ENCODE data around the gene RGL1. TPM values are rescaled to one million over a fixed set of nuclear protein-coding genes. Genes with fewer than 3 reads are reported as not detected.

RGL1 gene
- total RNA-seq, 1 donor from 2014 or later, result 5.9 TPM

DNA sequence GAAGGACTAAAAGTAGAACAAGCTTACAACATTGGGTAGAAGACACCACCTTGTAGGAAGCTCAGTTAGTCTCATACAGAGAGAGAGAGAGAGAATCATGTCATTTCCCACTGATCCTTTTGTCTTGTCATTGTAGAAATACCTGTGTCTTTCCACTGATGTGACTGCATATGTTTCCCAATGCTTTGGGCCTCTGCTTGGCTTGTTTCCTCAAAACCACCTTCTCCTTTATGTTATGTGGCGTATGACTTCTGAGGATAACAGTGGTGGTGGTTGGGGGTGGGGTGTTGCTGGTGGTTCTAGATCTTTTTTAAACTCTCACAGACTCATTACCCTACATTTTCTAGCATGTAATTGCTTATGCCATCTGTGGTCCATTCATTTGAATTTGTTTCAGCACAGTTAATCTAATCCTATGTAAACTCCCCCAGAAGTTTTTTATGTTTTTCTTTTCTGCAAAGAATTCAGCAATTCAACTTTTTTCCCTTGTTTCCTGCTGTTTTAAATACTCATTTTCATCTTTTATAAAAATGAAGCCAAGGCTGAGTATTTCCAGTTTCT, 9.3 kb downstream of the RGL1 start:
- H3K36me3 Mint-ChIP-seq (ENCODE audit: insufficient read depth), result no peaks in the 10 kb centered on the region
- peaks cover 13% of the 10 kb centered on the region for H3K4me1 Mint-ChIP-seq (ENCODE audit: low read depth)
- H3K27me3 Mint-ChIP-seq, result no peaks in the 10 kb centered on the region
- no peak overlapping the region for H3K4me3 Mint-ChIP-seq (ENCODE audit: low read depth)
- DNase-seq (ENCODE audit: low spot score, unreplicated experiment), result no peak
- TF ChIP-seq, protein P1, sequence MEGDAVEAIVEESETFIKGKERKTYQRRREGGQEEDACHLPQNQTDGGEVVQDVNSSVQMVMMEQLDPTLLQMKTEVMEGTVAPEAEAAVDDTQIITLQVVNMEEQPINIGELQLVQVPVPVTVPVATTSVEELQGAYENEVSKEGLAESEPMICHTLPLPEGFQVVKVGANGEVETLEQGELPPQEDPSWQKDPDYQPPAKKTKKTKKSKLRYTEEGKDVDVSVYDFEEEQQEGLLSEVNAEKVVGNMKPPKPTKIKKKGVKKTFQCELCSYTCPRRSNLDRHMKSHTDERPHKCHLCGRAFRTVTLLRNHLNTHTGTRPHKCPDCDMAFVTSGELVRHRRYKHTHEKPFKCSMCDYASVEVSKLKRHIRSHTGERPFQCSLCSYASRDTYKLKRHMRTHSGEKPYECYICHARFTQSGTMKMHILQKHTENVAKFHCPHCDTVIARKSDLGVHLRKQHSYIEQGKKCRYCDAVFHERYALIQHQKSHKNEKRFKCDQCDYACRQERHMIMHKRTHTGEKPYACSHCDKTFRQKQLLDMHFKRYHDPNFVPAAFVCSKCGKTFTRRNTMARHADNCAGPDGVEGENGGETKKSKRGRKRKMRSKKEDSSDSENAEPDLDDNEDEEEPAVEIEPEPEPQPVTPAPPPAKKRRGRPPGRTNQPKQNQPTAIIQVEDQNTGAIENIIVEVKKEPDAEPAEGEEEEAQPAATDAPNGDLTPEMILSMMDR (IDR thresholded peaks at IDR 0.05; ENCODE audit: unreplicated experiment), result no peak
- no peak overlapping the region for H3K27ac Mint-ChIP-seq
- no peaks in the 10 kb centered on the region for H3K9me3 Mint-ChIP-seq (ENCODE audit: low read depth)

DNA sequence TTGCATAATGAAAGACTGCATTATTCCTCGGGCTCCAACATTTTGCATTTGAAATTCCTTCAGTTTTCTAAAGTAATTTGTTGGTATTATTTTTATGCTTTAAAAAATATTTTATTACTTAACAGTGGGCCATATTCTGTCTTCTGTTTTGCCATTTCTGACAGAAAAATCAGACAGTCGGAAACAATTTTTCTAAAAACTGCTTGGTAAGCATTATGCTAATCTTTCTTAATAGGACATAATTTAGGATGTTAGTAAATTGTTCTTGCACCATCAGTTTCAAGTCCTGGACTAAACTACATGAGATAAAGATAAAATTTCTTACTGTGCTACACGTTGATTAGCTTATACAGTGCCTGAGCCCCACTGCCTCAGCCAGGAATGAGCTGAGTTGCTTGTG, 11.2 kb downstream of the RGL1 start:
- no peaks in the 10 kb centered on the region for H3K27me3 Mint-ChIP-seq
- H3K4me1 Mint-ChIP-seq (ENCODE audit: low read depth), result peaks cover 13% of the 10 kb centered on the region
- no peaks in the 10 kb centered on the region for H3K36me3 Mint-ChIP-seq (ENCODE audit: insufficient read depth)
- DNase-seq (ENCODE audit: low spot score, unreplicated experiment), result no peak
- H3K9me3 Mint-ChIP-seq (ENCODE audit: low read depth), result no peaks in the 10 kb centered on the region
- H3K4me3 Mint-ChIP-seq (ENCODE audit: low read depth), result no peak overlapping the region
- H3K27ac Mint-ChIP-seq, result no peak overlapping the region
- TF ChIP-seq, protein P1 (IDR thresholded peaks at IDR 0.05; ENCODE audit: unreplicated experiment), result no peak

DNA sequence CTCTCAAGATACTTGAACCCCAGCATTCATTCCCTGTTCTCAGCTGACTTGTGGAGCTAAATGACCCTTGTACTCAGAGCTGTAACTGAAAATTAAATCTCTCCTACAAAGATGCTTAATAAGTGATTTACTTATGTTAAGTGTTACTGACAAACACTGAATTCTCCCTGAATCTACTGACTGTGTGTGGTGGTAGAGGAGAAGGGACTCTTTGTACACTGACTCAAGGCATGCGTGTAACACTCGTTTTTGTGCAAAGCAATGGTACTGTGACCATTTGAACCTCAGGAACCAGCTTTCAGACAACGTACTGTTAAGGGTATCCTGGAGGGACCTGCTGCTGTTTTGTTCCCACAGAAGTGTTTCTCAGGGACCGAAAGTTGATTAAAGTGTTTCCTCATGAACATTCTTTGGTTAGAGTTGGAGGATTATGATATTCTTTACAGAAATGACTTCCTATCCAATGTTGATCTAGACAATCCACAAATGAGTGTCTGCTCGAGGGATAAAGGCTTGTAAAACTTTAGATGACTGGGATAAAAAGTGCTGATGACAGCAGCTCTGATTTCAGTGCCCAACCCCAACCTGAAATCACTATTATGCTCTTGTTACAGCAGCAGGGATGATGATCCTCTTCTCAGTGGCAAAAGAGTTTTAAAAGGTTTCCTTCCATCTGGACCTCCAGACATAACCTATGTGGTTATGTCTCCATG, 12.8 kb downstream of the RGL1 start:
- no peak for DNase-seq (ENCODE audit: low spot score, unreplicated experiment)
- peaks cover 8% of the 10 kb centered on the region for H3K4me1 Mint-ChIP-seq (ENCODE audit: low read depth)
- no peaks in the 10 kb centered on the region for H3K36me3 Mint-ChIP-seq (ENCODE audit: insufficient read depth)
- TF ChIP-seq, protein P1 (IDR thresholded peaks at IDR 0.05; ENCODE audit: unreplicated experiment), result no peak
- H3K27me3 Mint-ChIP-seq, result no peaks in the 10 kb centered on the region
- no peak overlapping the region for H3K4me3 Mint-ChIP-seq (ENCODE audit: low read depth)
- no peak overlapping the region for H3K27ac Mint-ChIP-seq
- no peaks in the 10 kb centered on the region for H3K9me3 Mint-ChIP-seq (ENCODE audit: low read depth)

DNA sequence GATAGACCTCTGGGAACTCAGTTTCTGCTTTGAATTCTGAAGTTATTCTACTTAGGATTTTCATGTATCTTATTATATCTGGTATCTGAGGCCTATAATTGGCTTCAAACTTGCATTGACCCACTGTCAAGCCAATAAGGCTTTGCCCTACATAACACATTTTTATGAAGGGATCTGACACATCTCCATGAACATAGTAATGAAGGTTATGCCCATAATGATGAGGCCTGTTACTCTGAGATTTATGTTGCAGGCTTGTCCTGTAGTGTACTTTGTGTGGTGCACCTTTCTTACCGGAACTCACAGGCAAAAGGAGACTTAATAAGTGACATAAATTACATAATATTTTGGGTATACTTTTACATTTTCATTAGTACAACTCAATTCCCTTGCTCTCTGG, 14.1 kb downstream of the RGL1 start:
- Mint-ChIP-seq H3K27me3 (no peaks in the 10 kb centered on the region), H3K4me3 (ENCODE audit: low read depth) (no peak overlapping the region), H3K27ac (no peak overlapping the region), H3K9me3 (ENCODE audit: low read depth) (no peaks in the 10 kb centered on the region), H3K36me3 (ENCODE audit: insufficient read depth) (no peaks in the 10 kb centered on the region), H3K4me1 (ENCODE audit: low read depth) (peaks cover 2% of the 10 kb centered on the region)
- DNase-seq (ENCODE audit: low spot score, unreplicated experiment), result no peak
- TF ChIP-seq, protein P1 (IDR thresholded peaks at IDR 0.05; ENCODE audit: unreplicated experiment), result no peak

DNA sequence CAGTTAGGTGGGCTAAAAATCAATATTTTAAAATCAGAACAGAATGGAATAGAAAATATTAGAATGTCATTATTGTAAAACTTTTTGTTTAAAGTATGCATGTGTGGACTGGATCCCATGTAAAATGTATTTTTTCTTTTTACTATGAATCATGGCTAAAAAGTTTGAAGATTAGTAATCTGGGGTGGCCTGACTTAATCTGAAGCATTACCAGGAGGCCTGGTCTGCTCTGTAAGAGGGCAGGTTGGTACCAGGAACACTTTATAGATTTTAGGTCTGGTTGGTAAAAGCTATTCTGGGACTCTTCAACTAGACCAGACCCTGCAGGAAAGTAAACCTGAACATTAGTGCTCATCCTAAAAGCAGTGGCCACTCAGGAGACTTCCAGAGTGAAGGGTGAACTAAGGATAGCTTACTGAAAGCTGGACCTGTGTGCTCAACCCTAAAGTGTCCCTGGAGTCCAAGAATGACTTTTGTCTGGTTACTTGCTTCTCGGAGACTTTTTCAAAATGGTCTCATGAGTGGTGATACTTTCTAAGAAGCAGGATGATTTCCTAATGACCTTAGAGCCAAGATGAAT, 16.5 kb downstream of the RGL1 start:
- H3K4me1 Mint-ChIP-seq (ENCODE audit: low read depth), result peaks cover 2% of the 10 kb centered on the region
- H3K9me3 Mint-ChIP-seq (ENCODE audit: low read depth), result peaks cover 5% of the 10 kb centered on the region
- peaks cover 5% of the 10 kb centered on the region for H3K36me3 Mint-ChIP-seq (ENCODE audit: insufficient read depth)
- no peak overlapping the region for H3K4me3 Mint-ChIP-seq (ENCODE audit: low read depth)
- TF ChIP-seq, protein P1 (IDR thresholded peaks at IDR 0.05; ENCODE audit: unreplicated experiment), result no peak
- DNase-seq (ENCODE audit: low spot score, unreplicated experiment), result no peak
- no peaks in the 10 kb centered on the region for H3K27me3 Mint-ChIP-seq
- no peak overlapping the region for H3K27ac Mint-ChIP-seq
